Measurements from ENCODE around the gene MXD1. TPM values are rescaled to one million over a fixed set of nuclear protein-coding genes. Genes with fewer than 3 reads are reported as not detected.

Gene MXD1
- total RNA-seq, 2 experiments from 2014 or later, result 14.1 to 15.9 TPM

DNA sequence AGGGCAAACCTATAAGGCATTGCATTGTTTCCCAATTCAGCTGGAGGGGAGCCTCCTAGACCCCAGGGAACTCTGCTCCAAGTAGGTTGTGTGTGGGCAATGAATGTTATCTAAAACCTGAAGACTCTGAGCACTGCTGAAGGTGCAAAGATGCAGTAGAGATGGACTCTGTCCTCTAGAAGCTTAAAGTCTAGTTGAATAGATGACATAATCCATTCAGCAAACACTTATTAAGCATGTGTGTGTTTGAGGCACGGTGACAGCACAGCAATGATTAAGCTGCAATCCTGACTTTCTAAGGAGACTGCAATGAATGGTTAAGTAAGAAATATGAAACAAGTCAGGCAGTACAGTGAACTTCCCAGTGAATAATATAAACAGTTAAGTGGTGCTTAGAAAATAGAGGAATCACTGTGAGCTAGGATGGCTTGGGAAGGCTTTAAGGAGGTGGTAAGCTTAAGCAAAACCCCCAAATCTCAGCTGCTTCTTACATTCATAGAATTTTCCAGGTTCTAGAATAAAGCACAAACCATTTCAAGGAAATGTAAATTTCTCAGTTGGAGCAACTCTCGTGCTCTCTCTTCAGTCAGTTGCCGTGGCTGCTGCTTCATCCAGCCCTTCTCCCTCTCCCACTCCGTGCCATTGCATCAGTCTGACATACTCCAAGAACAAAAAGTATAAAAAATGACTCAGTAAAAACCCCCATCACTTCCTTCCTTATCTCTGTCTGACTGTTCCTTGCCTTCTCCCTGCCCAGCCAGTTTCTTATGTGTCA, 19.1 kb downstream of the MXD1 start:
- peak overlapping the region; percentile 73 for H3K27ac Mint-ChIP-seq
- no peaks in the 10 kb centered on the region for H3K27me3 Mint-ChIP-seq
- CTCF ChIA-PET, result interaction anchor here (1.0 to 4.0 kb wide), 4 partner anchors 21 to 157 kb away, joined by 3 to 20 read pairs (median 8); partner anchors contain the start of gene MXD1
- intact Hi-C loops (cut with micrococcal nuclease), result loop anchor here (1.0 to 5.0 kb wide), 4 partner anchors 12 to 208 kb away; partner anchors contain the start of gene MXD1
- H3K36me3 Mint-ChIP-seq, result peaks cover 21% of the 10 kb centered on the region
- H3K9me3 Mint-ChIP-seq, result no peaks in the 10 kb centered on the region
- peaks cover 37% of the 10 kb centered on the region for H3K4me1 Mint-ChIP-seq (ENCODE audit: low read depth)
- POLR2A ChIA-PET, result interaction anchor here (0.7 to 3.7 kb wide), 7 partner anchors 9 to 257 kb away, joined by 3 to 22 read pairs (median 5); partner anchors contain the start of genes C2orf42 and MXD1
- H3K4me3 Mint-ChIP-seq, result no peak overlapping the region
- peak; percentile 63 for DNase-seq

DNA sequence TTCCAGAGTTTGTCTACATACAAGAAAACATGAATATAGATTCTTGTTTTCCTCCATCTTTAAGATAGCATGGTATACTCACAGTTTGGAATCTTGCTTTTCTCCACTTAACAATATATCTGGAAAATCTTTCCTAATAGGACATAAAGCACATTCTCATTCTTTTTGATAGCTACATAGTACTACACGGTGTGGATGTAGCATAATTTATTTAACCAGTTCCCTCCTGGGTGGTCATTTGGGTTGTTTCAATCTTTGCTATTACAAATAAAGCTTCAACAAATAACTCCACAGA, 19.7 kb downstream of the MXD1 start:
- POLR2A ChIA-PET, result interaction anchor here (1.1 to 3.7 kb wide), 3 partner anchors 20 to 256 kb away, joined by 4 to 22 read pairs (median 16); partner anchors contain the start of genes C2orf42 and MXD1
- Mint-ChIP-seq H3K4me3 (no peak overlapping the region), H3K27me3 (no peaks in the 10 kb centered on the region), H3K36me3 (peaks cover 25% of the 10 kb centered on the region), H3K9me3 (no peaks in the 10 kb centered on the region), H3K4me1 (ENCODE audit: low read depth) (peaks cover 37% of the 10 kb centered on the region), H3K27ac (peak overlapping the region; percentile 73)
- no peak for DNase-seq
- intact Hi-C loops (cut with micrococcal nuclease), result loop anchor here (1.0 to 5.0 kb wide), 3 partner anchors 12 to 208 kb away; no protein-coding TSS in a partner anchor
- CTCF ChIA-PET, result interaction anchor here (1.2 to 4.0 kb wide), 3 partner anchors 21 to 138 kb away, joined by 3 to 20 read pairs (median 11); partner anchors contain the start of gene MXD1

DNA sequence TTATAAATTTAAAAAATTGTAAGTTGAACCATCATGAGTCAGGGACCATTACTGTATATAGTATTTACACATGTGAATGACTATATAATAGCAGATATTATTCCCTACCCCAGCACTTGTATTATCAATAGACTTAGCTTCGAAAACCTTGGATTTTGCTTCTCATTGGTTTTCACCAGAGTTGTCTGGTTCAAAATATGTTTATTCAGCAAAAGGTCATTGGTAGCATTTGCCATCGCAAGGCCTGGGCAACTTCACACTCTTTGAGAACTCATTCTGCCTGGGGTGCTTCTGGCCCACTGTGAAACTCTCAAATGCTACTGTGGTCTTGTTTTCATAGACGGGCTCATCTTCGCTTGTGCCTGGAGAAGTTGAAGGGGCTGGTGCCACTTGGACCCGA, 20.1 kb downstream of the MXD1 start:
- CTCF ChIA-PET, result interaction anchor here (0.6 to 4.0 kb wide), 2 partner anchors 16 to 22 kb away, joined by 3 to 20 read pairs; partner anchors contain the start of gene MXD1
- Mint-ChIP-seq H3K4me3 (no peak overlapping the region), H3K27ac (no peak overlapping the region), H3K36me3 (peaks cover 27% of the 10 kb centered on the region), H3K9me3 (no peaks in the 10 kb centered on the region), H3K4me1 (ENCODE audit: low read depth) (peaks cover 37% of the 10 kb centered on the region), H3K27me3 (no peaks in the 10 kb centered on the region)
- POLR2A ChIA-PET, result interaction anchor here (3.7 kb wide), 1 partner anchor 134 kb away, joined by 22 read pairs; no protein-coding TSS in a partner anchor
- intact Hi-C loops (cut with micrococcal nuclease), result no loop called here
- DNase-seq, result no peak

DNA sequence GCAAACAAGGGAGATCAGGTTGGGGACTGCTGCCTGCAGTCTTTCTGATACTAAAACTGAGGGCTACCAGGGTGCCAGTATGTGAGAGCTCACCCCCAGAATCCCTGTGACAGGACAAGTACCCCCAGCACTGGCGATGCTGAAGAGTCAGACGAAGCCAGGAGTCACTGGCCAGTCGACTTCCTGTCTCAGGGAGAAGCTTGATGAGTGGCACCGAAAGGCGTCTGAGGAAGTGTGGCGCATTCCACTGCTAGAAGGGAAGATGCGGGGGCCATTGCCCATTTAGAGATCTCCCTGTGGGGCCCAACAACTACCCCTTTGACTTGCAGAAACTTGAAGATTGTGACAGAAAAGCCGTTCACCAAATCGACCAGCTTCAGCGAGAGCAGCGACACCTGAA, 22.0 kb downstream of the MXD1 start:
- intact Hi-C loops (cut with micrococcal nuclease), result no loop called here
- no peak overlapping the region for H3K4me3 Mint-ChIP-seq
- POLR2A ChIA-PET, result no interaction called here

GRCh38 chr2:69937968-69938367, 23.1 kb downstream of the MXD1 start:
- no peak overlapping the region for H3K27ac Mint-ChIP-seq
- intact Hi-C loops (cut with micrococcal nuclease), result no loop called here
- no peak overlapping the region for H3K4me3 Mint-ChIP-seq
- CTCF ChIA-PET, result interaction anchor here (1.2 kb wide), 1 partner anchor 205 kb away, joined by 3 read pairs; no protein-coding TSS in a partner anchor
- H3K4me1 Mint-ChIP-seq (ENCODE audit: low read depth), result peaks cover 24% of the 10 kb centered on the region
- peaks cover 36% of the 10 kb centered on the region for H3K36me3 Mint-ChIP-seq
- no peaks in the 10 kb centered on the region for H3K27me3 Mint-ChIP-seq
- H3K9me3 Mint-ChIP-seq, result no peaks in the 10 kb centered on the region
- POLR2A ChIA-PET, result no interaction called here
- no peak for DNase-seq

More for the DNA sequence above, 22.0 kb downstream of the MXD1 start:
- peaks cover 35% of the 10 kb centered on the region for H3K36me3 Mint-ChIP-seq
- DNase-seq, result no peak
- H3K27me3 Mint-ChIP-seq, result no peaks in the 10 kb centered on the region
- peaks cover 30% of the 10 kb centered on the region for H3K4me1 Mint-ChIP-seq (ENCODE audit: low read depth)
- CTCF ChIA-PET, result interaction anchor here (1.5 kb wide), 1 partner anchor 132 kb away, joined by 6 read pairs; no protein-coding TSS in a partner anchor
- no peaks in the 10 kb centered on the region for H3K9me3 Mint-ChIP-seq
- H3K27ac Mint-ChIP-seq, result no peak overlapping the region

DNA sequence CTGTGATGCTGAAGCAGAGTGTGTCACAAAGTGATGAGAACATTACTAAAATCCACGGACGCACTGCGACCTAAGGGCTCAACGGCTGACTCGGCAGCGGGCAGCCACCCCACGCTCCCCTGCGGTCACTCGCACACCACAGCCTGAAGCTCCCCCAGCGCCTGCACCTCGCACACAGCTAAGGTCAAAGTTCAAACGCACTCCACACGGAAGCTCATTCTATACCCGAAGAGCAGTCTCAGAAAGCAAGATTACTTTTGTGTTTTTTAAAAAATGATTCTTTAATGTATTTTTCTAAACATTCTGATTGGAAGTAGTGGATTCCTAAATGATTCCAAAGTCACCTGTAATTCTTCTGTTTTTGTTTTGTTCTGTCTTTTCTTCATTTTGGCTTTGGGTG, 24.8 kb downstream of the MXD1 start:
- no peak for DNase-seq
- Mint-ChIP-seq H3K27me3 (no peaks in the 10 kb centered on the region), H3K27ac (no peak overlapping the region), H3K4me3 (no peak overlapping the region), H3K36me3 (peaks cover 39% of the 10 kb centered on the region), H3K4me1 (ENCODE audit: low read depth) (peaks cover 17% of the 10 kb centered on the region), H3K9me3 (no peaks in the 10 kb centered on the region)
- ChIA-PET POLR2A (interaction anchor here (0.6 kb wide), 1 partner anchor 210 kb away, joined by 3 read pairs; no protein-coding TSS in a partner anchor), CTCF (interaction anchor here (0.8 kb wide), 1 partner anchor 126 kb away, joined by 3 read pairs; no protein-coding TSS in a partner anchor)
- intact Hi-C loops (cut with micrococcal nuclease), result no loop called here

DNA sequence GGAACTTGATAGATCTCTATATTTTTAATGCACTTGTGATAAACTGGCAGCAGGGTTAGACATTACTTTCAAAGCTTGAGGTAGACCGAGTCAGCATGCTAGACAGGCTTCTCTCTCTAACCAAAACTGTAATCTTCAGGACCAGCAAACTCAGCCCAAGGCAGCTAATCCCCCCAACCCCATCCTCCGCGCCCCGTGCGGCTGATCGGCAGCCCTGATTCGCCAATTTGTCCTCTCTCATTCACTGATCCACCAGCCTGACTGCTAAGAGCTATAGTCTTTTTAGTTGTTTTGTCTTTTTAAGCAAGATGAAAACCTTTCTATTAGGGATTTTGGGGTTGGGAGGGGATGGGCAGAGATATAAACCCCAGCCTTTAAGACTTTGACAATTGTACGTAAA, 25.8 kb downstream of the MXD1 start:
- intact Hi-C loops (cut with micrococcal nuclease), result no loop called here
- ChIA-PET CTCF (interaction anchor here (0.8 kb wide), 1 partner anchor 125 kb away, joined by 3 read pairs; no protein-coding TSS in a partner anchor), POLR2A (no interaction called here)
- Mint-ChIP-seq H3K4me3 (no peak overlapping the region), H3K9me3 (no peaks in the 10 kb centered on the region), H3K27me3 (no peaks in the 10 kb centered on the region), H3K4me1 (ENCODE audit: low read depth) (peaks cover 15% of the 10 kb centered on the region), H3K27ac (no peak overlapping the region), H3K36me3 (peaks cover 33% of the 10 kb centered on the region)
- no peak for DNase-seq

GRCh38 chr2:69943000-69943842, 28.3 kb downstream of the MXD1 start:
- POLR2A ChIA-PET, result interaction anchor here (1.3 kb wide), 1 partner anchor 9 kb away, joined by 3 read pairs; no protein-coding TSS in a partner anchor
- peak; percentile 33 for DNase-seq
- intact Hi-C loops (cut with micrococcal nuclease), result no loop called here

DNA sequence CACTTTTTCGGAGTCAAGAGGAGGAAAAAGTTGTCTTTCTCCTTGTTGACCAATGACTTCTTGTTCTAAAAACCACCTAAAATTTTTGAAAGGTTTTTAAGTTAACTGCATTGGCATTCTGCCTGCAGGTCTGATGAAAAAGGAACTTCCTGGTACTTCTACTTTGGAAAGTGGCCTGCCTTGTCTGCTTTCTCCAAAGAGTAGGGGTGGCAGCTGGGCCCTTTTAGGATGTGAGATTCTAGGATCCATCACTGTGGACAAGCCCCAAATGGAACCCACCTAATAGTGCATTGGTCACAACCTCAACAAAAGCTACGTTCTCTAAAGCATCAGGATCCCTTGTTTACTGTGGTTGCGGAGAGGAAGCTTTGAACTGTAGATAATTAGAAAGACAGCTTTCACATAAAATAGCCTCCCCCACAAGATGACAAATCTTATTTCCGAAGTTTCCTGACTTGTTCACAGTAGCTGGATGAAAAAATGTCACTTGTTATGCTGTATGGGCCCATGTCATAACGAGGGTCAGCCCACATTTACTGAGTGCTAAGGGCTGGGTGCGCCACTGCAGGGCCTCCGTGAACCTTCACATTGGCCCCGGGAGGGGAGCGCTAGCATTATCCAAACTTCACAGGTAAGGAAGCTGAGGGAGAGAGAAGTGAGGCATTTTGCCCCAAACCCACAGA, 29.1 kb downstream of the MXD1 start:
- POLR2A ChIA-PET, result interaction anchor here (1.4 kb wide), 1 partner anchor 29 kb away, joined by 6 read pairs; the partner anchor contains the start of gene MXD1
- Mint-ChIP-seq H3K27ac (no peak overlapping the region), H3K4me3 (no peak overlapping the region), H3K27me3 (no peaks in the 10 kb centered on the region), H3K4me1 (ENCODE audit: low read depth) (peaks cover 36% of the 10 kb centered on the region), H3K36me3 (peaks cover 18% of the 10 kb centered on the region), H3K9me3 (no peaks in the 10 kb centered on the region)
- CTCF ChIA-PET, result no interaction called here
- no peak for DNase-seq
- intact Hi-C loops (cut with micrococcal nuclease), result no loop called here

More at GRCh38 chr2:69943000-69943842, 28.3 kb downstream of the MXD1 start:
- H3K27me3 Mint-ChIP-seq, result no peaks in the 10 kb centered on the region
- no peak overlapping the region for H3K27ac Mint-ChIP-seq
- H3K4me1 Mint-ChIP-seq (ENCODE audit: low read depth), result peaks cover 36% of the 10 kb centered on the region
- no peak overlapping the region for H3K4me3 Mint-ChIP-seq
- H3K36me3 Mint-ChIP-seq, result peaks cover 25% of the 10 kb centered on the region
- CTCF ChIA-PET, result no interaction called here
- no peaks in the 10 kb centered on the region for H3K9me3 Mint-ChIP-seq

- no peak for DNase-seq
- no peaks in the 10 kb centered on the region for H3K27me3 Mint-ChIP-seq
- no peaks in the 10 kb centered on the region for H3K9me3 Mint-ChIP-seq
- ChIA-PET POLR2A (interaction anchor here (1.4 kb wide), 1 partner anchor 30 kb away, joined by 6 read pairs; the partner anchor contains the start of gene MXD1), CTCF (no interaction called here)
- intact Hi-C loops (cut with micrococcal nuclease), result no loop called here
- H3K4me3 Mint-ChIP-seq, result no peak overlapping the region
- H3K4me1 Mint-ChIP-seq (ENCODE audit: low read depth), result peaks cover 36% of the 10 kb centered on the region
- no peak overlapping the region for H3K27ac Mint-ChIP-seq
- H3K36me3 Mint-ChIP-seq, result peaks cover 11% of the 10 kb centered on the region
Observed at GRCh38 chr2:69944756-69945155, 29.8 kb downstream of the MXD1 start.

DNA sequence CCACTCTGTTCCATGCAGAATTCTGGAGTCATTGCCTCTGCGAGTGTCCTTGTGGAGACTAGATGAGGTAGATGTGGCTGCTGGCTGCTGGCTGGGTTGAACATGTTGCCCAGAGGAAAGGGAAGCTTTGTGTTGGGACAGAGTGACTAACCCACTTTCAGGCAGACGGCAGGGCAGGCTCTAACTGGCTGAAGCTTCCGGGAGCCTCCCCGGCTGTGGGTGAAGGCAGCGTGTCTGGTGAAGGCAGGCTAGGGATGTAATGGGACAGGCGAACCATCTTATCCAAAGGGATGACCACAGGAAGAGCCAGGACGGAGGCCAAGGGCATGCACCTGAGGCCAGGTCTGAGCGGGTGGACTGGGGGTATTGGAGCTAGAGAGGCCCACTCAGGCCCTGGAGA, 30.5 kb downstream of the MXD1 start:
- peak overlapping the region; percentile 34 for H3K27ac Mint-ChIP-seq
- peak; percentile 15 for DNase-seq
- no peak overlapping the region for H3K4me3 Mint-ChIP-seq
- peaks cover 11% of the 10 kb centered on the region for H3K36me3 Mint-ChIP-seq
- intact Hi-C loops (cut with micrococcal nuclease), result no loop called here
- ChIA-PET CTCF (no interaction called here), POLR2A (interaction anchor here (0.8 to 1.4 kb wide), 3 partner anchors 13 to 197 kb away, joined by 3 to 6 read pairs (median 3); partner anchors contain the start of gene MXD1)
- H3K9me3 Mint-ChIP-seq, result no peaks in the 10 kb centered on the region
- H3K4me1 Mint-ChIP-seq (ENCODE audit: low read depth), result peaks cover 36% of the 10 kb centered on the region
- no peaks in the 10 kb centered on the region for H3K27me3 Mint-ChIP-seq
